Thyroid gland (tissue), 4 donors: Measurements from ENCODE around the gene EGFR.

ENCODE experiments used
- CTCF ChIP-seq, 6 experiments: fragments of 200-600 bp in 3 of 6; fragments of 450-650 bp in 3 of 6; sonication (generic) in 3 of 6; IDR thresholded peaks; one replicate each; pipeline ENCODE4 v1.5.1; 2016 to 2019; ENCODE audit warnings: antibody characterized with exemption in 6 of 6, mild to moderate bottlenecking in 2 of 6, inconsistent platforms in 1 of 6, moderate library complexity in 1 of 6
- POLR2A ChIP-seq, 2 donors: fragments of 450-650 bp; IDR thresholded peaks; one replicate each; pipeline ENCODE4 v1.6.1; 2017; ENCODE audit warnings: antibody characterized with exemption in 2 of 2, mild to moderate bottlenecking in 2 of 2, moderate library complexity in 1 of 2

- TF ChIP-seq CTCF (IDR thresholded peaks at IDR 0.05) = no peak
- TF ChIP-seq POLR2A (IDR thresholded peaks at IDR 0.05) = no peak
Observed at GRCh38 chr7:55093674-55094073, 74.9 kb downstream of the EGFR start.
